NT2/D1 (cell line): ENCODE results near the gene AKR1C3.

ENCODE experiments used
- SUZ12 ChIP-seq: IDR thresholded peaks from 2 replicates; pipeline ENCODE4 v1.6.1; 2011; ENCODE audit not compliant: insufficient read length, insufficient read depth; ENCODE audit errors: extremely low read depth
- YY1 ChIP-seq: IDR thresholded peaks from 2 replicates; pipeline ENCODE4 v1.6.1; 2011; ENCODE audit not compliant: insufficient read length, insufficient read depth

DNA sequence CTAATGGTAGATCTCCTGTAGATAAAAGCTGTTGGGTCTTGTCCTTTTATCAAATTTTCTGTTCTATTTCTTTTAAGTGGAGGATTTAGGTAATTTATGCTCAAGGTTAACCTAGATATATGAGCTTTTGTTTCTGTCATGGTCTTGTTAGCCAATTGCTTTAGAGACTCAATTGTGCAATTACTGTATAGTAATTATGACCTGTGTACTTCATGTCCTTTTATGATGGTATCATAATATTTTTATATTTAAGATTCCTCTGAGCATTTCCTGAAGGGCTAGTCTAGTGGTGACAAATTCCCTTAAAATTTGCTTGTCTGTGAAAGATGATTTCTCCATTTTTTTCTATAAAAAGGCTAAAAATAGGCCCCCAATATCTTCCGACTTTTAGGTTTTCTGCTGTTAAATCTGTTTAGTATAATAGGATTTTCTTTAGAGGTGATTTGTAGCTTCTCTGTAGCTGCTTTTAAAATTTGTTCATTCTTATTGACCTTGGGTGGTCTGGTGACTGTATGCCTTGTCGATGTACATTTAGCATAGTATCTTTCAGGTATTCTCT is 5.4 kb upstream of the AKR1C3 start:
- TF ChIP-seq YY1 (no peak), SUZ12 (no peak)
